ENCODE data around the gene THSD4. TPM values are rescaled to one million over a fixed set of nuclear protein-coding genes. Genes with fewer than 3 reads are reported as not detected.

The THSD4 gene
- total RNA-seq, 1 experiment from 2014 or later: 36.3 TPM

- POLR2A ChIA-PET: no interaction called here
- CTCF ChIA-PET: interaction anchor here (0.6 kb wide), 1 partner anchor 165 kb away, joined by 3 read pairs; no protein-coding TSS in a partner anchor
- H3K4me3 Mint-ChIP-seq (ENCODE audit: unreplicated experiment): no peak overlapping the region
- intact Hi-C loops (cut with micrococcal nuclease): no loop called here
- no peak for TF ChIP-seq CTCF (IDR thresholded peaks at IDR 0.05; ENCODE audit: unreplicated experiment)
- no peaks in the 10 kb centered on the region for H3K27me3 Mint-ChIP-seq (ENCODE audit: insufficient read depth, unreplicated experiment)
- no peaks in the 10 kb centered on the region for H3K4me1 Mint-ChIP-seq (ENCODE audit: insufficient read depth, unreplicated experiment)
- no peaks in the 10 kb centered on the region for H3K9me3 Mint-ChIP-seq (ENCODE audit: unreplicated experiment)
- DNase-seq (ENCODE audit: unreplicated experiment): no peak
- H3K36me3 Mint-ChIP-seq (ENCODE audit: insufficient read depth, unreplicated experiment): no peaks in the 10 kb centered on the region
- no TSS peak for BruUV-seq (replicated peaks)
- no peak overlapping the region for H3K27ac Mint-ChIP-seq (ENCODE audit: low read depth, unreplicated experiment)
Measured at GRCh38 chr15:71180986-71181853, 65.9 kb downstream of the THSD4 start.

- ChIA-PET CTCF (no interaction called here), POLR2A (no interaction called here)
- no peak for TF ChIP-seq CTCF (IDR thresholded peaks at IDR 0.05; ENCODE audit: unreplicated experiment)
- Mint-ChIP-seq H3K9me3 (ENCODE audit: unreplicated experiment) (no peaks in the 10 kb centered on the region), H3K4me3 (ENCODE audit: unreplicated experiment) (no peak overlapping the region), H3K4me1 (ENCODE audit: insufficient read depth, unreplicated experiment) (no peaks in the 10 kb centered on the region), H3K27ac (ENCODE audit: low read depth, unreplicated experiment) (no peak overlapping the region), H3K36me3 (ENCODE audit: insufficient read depth, unreplicated experiment) (no peaks in the 10 kb centered on the region), H3K27me3 (ENCODE audit: insufficient read depth, unreplicated experiment) (no peaks in the 10 kb centered on the region)
- intact Hi-C loops (cut with micrococcal nuclease): no loop called here
- DNase-seq (ENCODE audit: unreplicated experiment): no peak
- no TSS peak for BruUV-seq (replicated peaks)
Measured at GRCh38 chr15:71182522-71182921, 67.3 kb downstream of the THSD4 start.

GRCh38 chr15:71183063-71183462 is 67.8 kb downstream of the THSD4 start:
- no peak for DNase-seq (ENCODE audit: unreplicated experiment)

GRCh38 chr15:71185706-71186105 is 70.4 kb downstream of the THSD4 start:
- no peaks in the 10 kb centered on the region for H3K9me3 Mint-ChIP-seq (ENCODE audit: unreplicated experiment)
- DNase-seq (ENCODE audit: unreplicated experiment): no peak
- H3K27ac Mint-ChIP-seq (ENCODE audit: low read depth, unreplicated experiment): no peak overlapping the region
- ChIA-PET POLR2A (interaction anchor here (0.6 kb wide), 1 partner anchor 33 kb away, joined by 3 read pairs; no protein-coding TSS in a partner anchor), CTCF (no interaction called here)
- H3K27me3 Mint-ChIP-seq (ENCODE audit: insufficient read depth, unreplicated experiment): no peaks in the 10 kb centered on the region
- intact Hi-C loops (cut with micrococcal nuclease): no loop called here
- H3K4me3 Mint-ChIP-seq (ENCODE audit: unreplicated experiment): no peak overlapping the region
- H3K4me1 Mint-ChIP-seq (ENCODE audit: insufficient read depth, unreplicated experiment): no peaks in the 10 kb centered on the region
- no peak for TF ChIP-seq CTCF (IDR thresholded peaks at IDR 0.05; ENCODE audit: unreplicated experiment)
- BruUV-seq (replicated peaks): no TSS peak
- no peaks in the 10 kb centered on the region for H3K36me3 Mint-ChIP-seq (ENCODE audit: insufficient read depth, unreplicated experiment)

More at GRCh38 chr15:71183063-71183462, 67.8 kb downstream of the THSD4 start:
- TF ChIP-seq CTCF (IDR thresholded peaks at IDR 0.05; ENCODE audit: unreplicated experiment): no peak
- H3K4me3 Mint-ChIP-seq (ENCODE audit: unreplicated experiment): no peak overlapping the region
- ChIA-PET CTCF (no interaction called here), POLR2A (no interaction called here)
- no peaks in the 10 kb centered on the region for H3K9me3 Mint-ChIP-seq (ENCODE audit: unreplicated experiment)
- intact Hi-C loops (cut with micrococcal nuclease): no loop called here
- H3K27me3 Mint-ChIP-seq (ENCODE audit: insufficient read depth, unreplicated experiment): no peaks in the 10 kb centered on the region
- no peaks in the 10 kb centered on the region for H3K36me3 Mint-ChIP-seq (ENCODE audit: insufficient read depth, unreplicated experiment)
- H3K27ac Mint-ChIP-seq (ENCODE audit: low read depth, unreplicated experiment): no peak overlapping the region
- no peaks in the 10 kb centered on the region for H3K4me1 Mint-ChIP-seq (ENCODE audit: insufficient read depth, unreplicated experiment)
- BruUV-seq (replicated peaks): no TSS peak

Measured in MCF 10A (cell line).